Stimulated activated CD8-positive, alpha-beta memory T cell treated with anti-CD3 and anti-CD28 coated beads, Interleukin-15, amount 100 ng/mL, for 24 hours (primary cell): ENCODE data around the gene PTGES3L.
"Not testable (repeated sequence)": the region's sequence is repeated elsewhere in the genome, so short reads cannot be mapped to it uniquely, and the experiment has no call there.

ENCODE experiments used
- DNase-seq: peaks from one replicate; pipeline ENCODE4 v3.0.0-alpha.2; 2020; ENCODE audit warnings: low read depth

Gene PTGES3L

GRCh38 chr17:42919522-42920077 lies 60.3 kb downstream of the PTGES3L start:
- DNase-seq: not testable (repeated sequence)

- no peak for DNase-seq
These were observed 60.9 kb downstream of the PTGES3L start for GRCh38 chr17:42918902-42919521.
